HepG2 (cell line): ENCODE data around the gene SLC4A2. TPM values are rescaled to one million over a fixed set of nuclear protein-coding genes. Genes with fewer than 3 reads are reported as not detected.
A peak's percentile ranks its signal among the peaks of the same experiment; 100 is the strongest.

Source experiments
- ATF2 ChIP-seq: sonication (generic); formaldehyde crosslinking; IDR thresholded peaks from 2 replicates; pipeline ENCODE4 v1.4.0; 2020; ENCODE audit warnings: missing genetic modification reagents
- BORCS8-MEF2B ChIP-seq: sonication (generic); formaldehyde crosslinking; IDR thresholded peaks from 2 replicates; pipeline ENCODE4 v1.8.0; 2022; ENCODE audit warnings: mild to moderate bottlenecking, missing genetic modification reagents
- EEA1 ChIP-seq: sonication (generic); formaldehyde crosslinking; IDR thresholded peaks from 2 replicates; pipeline ENCODE4 v1.5.1; 2020; ENCODE audit warnings: mild to moderate bottlenecking, missing genetic modification reagents, borderline replicate concordance
- HDAC1 ChIP-seq: sonication (generic); formaldehyde crosslinking; IDR thresholded peaks from 2 replicates; pipeline ENCODE4 v1.5.1; 2020; ENCODE audit warnings: mild to moderate bottlenecking, missing genetic modification reagents
- KMT2A ChIP-seq: sonication (generic); formaldehyde crosslinking; IDR thresholded peaks from 2 replicates; pipeline ENCODE4 v1.4.0; 2020; ENCODE audit warnings: missing genetic modification reagents
- MAZ ChIP-seq, 2 experiments: sonication (generic) in 1 of 2; formaldehyde crosslinking in 1 of 2; IDR thresholded peaks; 2 replicates each; pipeline versions ENCODE4 v1.5.0 to v1.6.1; 2012 to 2020; ENCODE audit warnings: low read depth in 2 of 2, mild to moderate bottlenecking in 2 of 2, borderline replicate concordance in 1 of 2, improper control_type of control experiment in 1 of 2, low read length in 1 of 2, missing genetic modification reagents in 1 of 2, moderate library complexity in 1 of 2
- SMARCE1 ChIP-seq: fragments of 450-650 bp; IDR thresholded peaks from 2 replicates; pipeline ENCODE4 v1.6.1; 2017; ENCODE audit warnings: borderline replicate concordance
- TBX2 ChIP-seq: sonication (generic); formaldehyde crosslinking; IDR thresholded peaks from 2 replicates; pipeline ENCODE4 v1.5.0; 2020; ENCODE audit warnings: missing genetic modification reagents, mild to moderate bottlenecking, borderline replicate concordance
- ZBTB21 ChIP-seq: sonication (generic); formaldehyde crosslinking; IDR thresholded peaks from 2 replicates; pipeline ENCODE4 v1.4.0; 2020; ENCODE audit warnings: missing genetic modification reagents
- ZBTB44 ChIP-seq: sonication (generic); formaldehyde crosslinking; IDR thresholded peaks from 2 replicates; pipeline ENCODE4 v1.4.0; 2020; ENCODE audit warnings: missing genetic modification reagents
- ZC3H13 ChIP-seq: sonication (generic); formaldehyde crosslinking; IDR thresholded peaks from 2 replicates; pipeline ENCODE4 v1.8.1; 2023; ENCODE audit warnings: mild to moderate bottlenecking, missing genetic modification reagents, moderate library complexity
- ZEB1 ChIP-seq: IDR thresholded peaks from 2 replicates; pipeline ENCODE4 v1.6.1; 2012; ENCODE audit warnings: mild to moderate bottlenecking, low read depth, inconsistent platforms; ENCODE audit not compliant: insufficient replicate concordance
- ZFP36L1 ChIP-seq: sonication (generic); formaldehyde crosslinking; IDR thresholded peaks from 2 replicates; pipeline ENCODE4 v1.8.0; 2022; ENCODE audit warnings: mild to moderate bottlenecking, missing genetic modification reagents, moderate library complexity
- ZMAT5 ChIP-seq: sonication (generic); formaldehyde crosslinking; IDR thresholded peaks from 2 replicates; pipeline ENCODE4 v1.5.0; 2020; ENCODE audit warnings: mild to moderate bottlenecking, low read depth, missing genetic modification reagents, borderline replicate concordance
- ZNF138 ChIP-seq: sonication (generic); formaldehyde crosslinking; IDR thresholded peaks from 2 replicates; pipeline ENCODE4 v1.5.0; 2020; ENCODE audit warnings: mild to moderate bottlenecking, low read depth, missing genetic modification reagents
- ZNF180 ChIP-seq: sonication (generic); formaldehyde crosslinking; IDR thresholded peaks from 2 replicates; pipeline ENCODE4 v1.4.0; 2020; ENCODE audit warnings: low read depth, missing genetic modification reagents, borderline replicate concordance
- ZNF225 ChIP-seq: sonication (generic); formaldehyde crosslinking; IDR thresholded peaks from 2 replicates; pipeline ENCODE4 v1.4.0; 2020; ENCODE audit warnings: mild to moderate bottlenecking, missing genetic modification reagents
- ZNF292 ChIP-seq: sonication (generic); formaldehyde crosslinking; IDR thresholded peaks from 2 replicates; pipeline ENCODE4 v1.8.1; 2022; ENCODE audit warnings: mild to moderate bottlenecking, low read depth, missing genetic modification reagents, borderline replicate concordance
- ZNF430 ChIP-seq: sonication (generic); formaldehyde crosslinking; IDR thresholded peaks from 2 replicates; pipeline ENCODE4 v1.9.0; 2021; ENCODE audit warnings: mild to moderate bottlenecking, missing genetic modification reagents
- ZNF451 ChIP-seq: sonication (generic); formaldehyde crosslinking; IDR thresholded peaks from 2 replicates; pipeline ENCODE4 v1.5.0; 2020; ENCODE audit warnings: mild to moderate bottlenecking, missing genetic modification reagents
- ZSCAN12 ChIP-seq: sonication (generic); formaldehyde crosslinking; IDR thresholded peaks from 2 replicates; pipeline ENCODE4 v1.9.0; 2021; ENCODE audit warnings: mild to moderate bottlenecking, missing genetic modification reagents
- ZSCAN20 ChIP-seq: sonication (generic); formaldehyde crosslinking; IDR thresholded peaks from 2 replicates; pipeline ENCODE4 v1.4.0; 2020; ENCODE audit warnings: missing genetic modification reagents, mild to moderate bottlenecking, borderline replicate concordance
- polyA plus RNA-seq, 8 experiments: library from polyadenylated mRNA; depleted of rRNA in 3 of 8; stranded (reverse) in 7 of 8; unstranded in 1 of 8; fragments of >200 nt; fragmentation: Illumina TruSeq in 4 of 8; extraction: Trizol in 4 of 8; gene quantifications; 2 replicates each; pipeline versions ENCODE4 v1.2.1 to v1.2.3, GENCODE V29; 2011 to 2016; ENCODE audit warnings: low read depth in 4 of 8, missing spikeins in 1 of 8, mixed read lengths in 1 of 8; ENCODE audit not compliant: insufficient read depth in 1 of 8
- total RNA-seq, 5 experiments: library from RNA; depleted of rRNA; stranded (reverse); fragments of >200 nt; fragmentation: Illumina TruSeq; extraction: Trizol; gene quantifications; 2 replicates each; pipeline ENCODE4 v1.2.3, GENCODE V29; 2016; ENCODE audit warnings: low read depth in 1 of 5
- TF ChIP-seq, protein P1 (sequence below): fragments of 450-650 bp; IDR thresholded peaks from 2 replicates; pipeline ENCODE4 v1.6.1; 2017; ENCODE audit warnings: mild to moderate bottlenecking

SLC4A2 gene
- total and polyA plus RNA-seq, 2 of the 13 experiments (the other 11 are each of a cell fraction or from before 2014, with no cell fraction given) = 51.9 to 73.4 TPM

DNA sequence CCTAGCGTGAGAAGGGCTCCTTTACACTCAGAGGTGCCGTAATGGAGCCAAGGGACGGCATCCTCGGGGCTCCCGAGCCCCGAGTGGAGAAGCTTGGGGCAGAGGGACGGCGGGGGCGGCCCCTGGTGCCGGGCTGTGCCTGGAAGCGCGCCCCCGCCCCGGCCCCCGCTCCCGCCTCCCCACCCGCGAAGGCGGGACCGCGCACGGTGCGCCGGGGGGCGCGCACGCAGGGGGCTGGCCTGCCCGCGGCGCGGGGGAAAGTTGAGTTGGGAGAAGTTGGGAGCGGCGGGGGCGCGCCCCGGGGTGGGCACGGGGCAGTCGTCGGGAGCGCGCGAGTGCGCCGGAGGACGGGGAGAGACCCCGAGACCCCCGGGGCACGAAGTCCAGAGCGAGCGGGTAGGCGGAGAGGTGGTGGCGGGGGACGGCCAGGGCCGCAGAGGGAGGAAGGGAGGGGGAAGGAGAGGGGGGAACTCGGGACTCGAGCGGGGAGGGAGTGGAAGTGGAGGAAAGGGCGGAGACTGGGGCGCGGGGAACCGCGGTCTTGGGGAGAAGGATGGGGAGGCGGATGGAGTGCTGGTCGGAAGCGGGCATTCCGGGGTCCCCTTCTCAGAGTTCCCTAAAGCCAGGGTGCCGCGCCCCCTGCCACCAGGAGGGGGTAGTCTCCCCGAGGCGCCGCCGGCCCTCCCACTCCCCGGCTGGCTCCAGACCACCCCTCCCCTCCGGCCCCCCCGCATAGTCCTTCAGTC lies at the start of gene SLC4A2 (continued):
- TF ChIP-seq ZFP36L1 = no peak
- TF ChIP-seq KMT2A = no peak
- TF ChIP-seq ZC3H13 (CRISPR knock-in tag) = 0 out of 2 replicates have a peak, but pooled peaks have one; percentile 39
- peak; percentile 5; the same call in 1 of the 2 replicates for TF ChIP-seq EEA1 (CRISPR knock-in tag)
- no peak for TF ChIP-seq ZNF292 (CRISPR knock-in tag)
- TF ChIP-seq MAZ (IDR thresholded peaks at IDR 0.05; ENCODE audit: borderline replicate concordance, low read depth, low read length) = peak; percentile 90; the same call in 1 of the 2 replicates
- peak; percentile 94 for TF ChIP-seq MAZ (CRISPR knock-in tag; IDR thresholded peaks at IDR 0.05; ENCODE audit: low read depth)
- TF ChIP-seq ZBTB21 = no peak
- TF ChIP-seq ZSCAN12 = no peak
- TF ChIP-seq ATF2 (CRISPR knock-in tag) = no peak
- TF ChIP-seq BORCS8-MEF2B (CRISPR knock-in tag) = 0 out of 2 replicates have a peak, but pooled peaks have one; percentile 18
- TF ChIP-seq ZNF180 (CRISPR knock-in tag) = no peak
- TF ChIP-seq ZNF451 (CRISPR knock-in tag) = no peak
- no peak for TF ChIP-seq SMARCE1
- peak; percentile 59; the same call in 1 of the 2 replicates for TF ChIP-seq ZNF430 (CRISPR knock-in tag)
- TF ChIP-seq ZNF138 (CRISPR knock-in tag) = 0 out of 2 replicates have a peak, but pooled peaks have one; percentile 47
- no peak for TF ChIP-seq HDAC1 (CRISPR knock-in tag)
- TF ChIP-seq, protein P1, sequence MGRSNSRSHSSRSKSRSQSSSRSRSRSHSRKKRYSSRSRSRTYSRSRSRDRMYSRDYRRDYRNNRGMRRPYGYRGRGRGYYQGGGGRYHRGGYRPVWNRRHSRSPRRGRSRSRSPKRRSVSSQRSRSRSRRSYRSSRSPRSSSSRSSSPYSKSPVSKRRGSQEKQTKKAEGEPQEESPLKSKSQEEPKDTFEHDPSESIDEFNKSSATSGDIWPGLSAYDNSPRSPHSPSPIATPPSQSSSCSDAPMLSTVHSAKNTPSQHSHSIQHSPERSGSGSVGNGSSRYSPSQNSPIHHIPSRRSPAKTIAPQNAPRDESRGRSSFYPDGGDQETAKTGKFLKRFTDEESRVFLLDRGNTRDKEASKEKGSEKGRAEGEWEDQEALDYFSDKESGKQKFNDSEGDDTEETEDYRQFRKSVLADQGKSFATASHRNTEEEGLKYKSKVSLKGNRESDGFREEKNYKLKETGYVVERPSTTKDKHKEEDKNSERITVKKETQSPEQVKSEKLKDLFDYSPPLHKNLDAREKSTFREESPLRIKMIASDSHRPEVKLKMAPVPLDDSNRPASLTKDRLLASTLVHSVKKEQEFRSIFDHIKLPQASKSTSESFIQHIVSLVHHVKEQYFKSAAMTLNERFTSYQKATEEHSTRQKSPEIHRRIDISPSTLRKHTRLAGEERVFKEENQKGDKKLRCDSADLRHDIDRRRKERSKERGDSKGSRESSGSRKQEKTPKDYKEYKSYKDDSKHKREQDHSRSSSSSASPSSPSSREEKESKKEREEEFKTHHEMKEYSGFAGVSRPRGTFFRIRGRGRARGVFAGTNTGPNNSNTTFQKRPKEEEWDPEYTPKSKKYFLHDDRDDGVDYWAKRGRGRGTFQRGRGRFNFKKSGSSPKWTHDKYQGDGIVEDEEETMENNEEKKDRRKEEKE = no peak
- no peak for TF ChIP-seq TBX2
- TF ChIP-seq ZBTB44 (CRISPR knock-in tag) = no peak
- TF ChIP-seq ZEB1 = no peak
- TF ChIP-seq ZNF225 (CRISPR knock-in tag) = no peak
- no peak for TF ChIP-seq ZSCAN20
- no peak for TF ChIP-seq ZMAT5
